Stimulated activated naive B cell treated with anti-CD40 and anti-IgM and Interleukin-4, amounts not matched to agents 10 μg/mL and 1 μg/mL and 100 μg/mL, for 72 hours (primary cell): ENCODE results near the gene BTRC.
"Not testable (repeated sequence)": the region's sequence is repeated elsewhere in the genome, so short reads cannot be mapped to it uniquely, and the experiment has no call there.

ENCODE experiments used
- ATAC-seq, 2 donors: fragments of 150-1000 bp; cut with Tn5 transposase; replicated peaks; 2 replicates each; pipeline ENCODE4 v1.10.0; 2021; ENCODE audit warnings: moderate library complexity in 1 of 2
- DNase-seq: peaks from one replicate; pipeline ENCODE4 v3.0.0; 2021
- H3K27ac Mint-ChIP-seq: one replicate; pipeline ENCODE4 v1.8.0; 2022; ENCODE audit warnings: mild to moderate bottlenecking, mixed read lengths
- H3K27me3 Mint-ChIP-seq, 2 donors: one replicate each; pipeline ENCODE4 v1.8.0; 2022; ENCODE audit warnings: mixed read lengths in 2 of 2
- H3K36me3 Mint-ChIP-seq, 2 donors: one replicate each; pipeline ENCODE4 v1.8.0; 2022; ENCODE audit warnings: mixed read lengths in 2 of 2, mild to moderate bottlenecking in 1 of 2
- H3K4me1 Mint-ChIP-seq, 2 donors: one replicate each; pipeline ENCODE4 v1.8.0; 2022; ENCODE audit warnings: mixed read lengths in 2 of 2, mild to moderate bottlenecking in 1 of 2
- H3K4me3 Mint-ChIP-seq, 2 donors: one replicate each; pipeline ENCODE4 v1.8.0; 2022; ENCODE audit warnings: mild to moderate bottlenecking in 2 of 2, mixed read lengths in 2 of 2, moderate library complexity in 1 of 2
- H3K9me3 Mint-ChIP-seq, 2 donors: one replicate each; pipeline ENCODE4 v1.8.0; 2022; ENCODE audit warnings: mixed read lengths in 2 of 2, mild to moderate bottlenecking in 1 of 2

BTRC gene

GRCh38 chr10:101330231-101330630, 23.7 kb upstream of the BTRC start:
- H3K27ac Mint-ChIP-seq: no peak overlapping the region
- ATAC-seq: no peak
- H3K4me3 Mint-ChIP-seq: no peak overlapping the region
- H3K4me1 Mint-ChIP-seq: no peaks in the 10 kb centered on the region
- no peak for DNase-seq
- H3K9me3 Mint-ChIP-seq: peaks cover 0 to 5% of the 10 kb centered on the region in 2 donors
- peaks cover 12 to 54% of the 10 kb centered on the region in 2 donors for H3K27me3 Mint-ChIP-seq
- peaks cover 0 to 3% of the 10 kb centered on the region in 2 donors for H3K36me3 Mint-ChIP-seq

GRCh38 chr10:101330631-101331225, 23.2 kb upstream of the BTRC start:
- DNase-seq: no peak
- Mint-ChIP-seq H3K9me3 (peaks cover 0 to 5% of the 10 kb centered on the region in 2 donors), H3K4me3 (no peak overlapping the region), H3K4me1 (no peaks in the 10 kb centered on the region), H3K27ac (no peak overlapping the region), H3K36me3 (peaks cover 0 to 3% of the 10 kb centered on the region in 2 donors), H3K27me3 (peaks cover 12 to 53% of the 10 kb centered on the region in 2 donors)
- ATAC-seq: no peak

- DNase-seq (no peak), ATAC-seq (no peak)
- H3K36me3 Mint-ChIP-seq: peaks cover 0 to 1% of the 10 kb centered on the region in 2 donors
- H3K27me3 Mint-ChIP-seq: peaks cover 15 to 43% of the 10 kb centered on the region in 2 donors
- no peaks in the 10 kb centered on the region for H3K4me1 Mint-ChIP-seq
- no peak overlapping the region for H3K4me3 Mint-ChIP-seq
- no peak overlapping the region for H3K27ac Mint-ChIP-seq
- H3K9me3 Mint-ChIP-seq: peaks cover 0 to 1% of the 10 kb centered on the region in 2 donors
Observed at GRCh38 chr10:101331956-101332355, 22.0 kb upstream of the BTRC start.

- not testable (repeated sequence) for H3K36me3 Mint-ChIP-seq, H3K27ac Mint-ChIP-seq, H3K9me3 Mint-ChIP-seq, H3K4me3 Mint-ChIP-seq, ATAC-seq, H3K4me1 Mint-ChIP-seq, DNase-seq
- peaks cover 16 to 33% of the 10 kb centered on the region in 2 donors for H3K27me3 Mint-ChIP-seq
Observed at GRCh38 chr10:101334259-101334658, 19.7 kb upstream of the BTRC start.

GRCh38 chr10:101336382-101336781, 17.6 kb upstream of the BTRC start:
- H3K27me3 Mint-ChIP-seq: peaks cover 16 to 28% of the 10 kb centered on the region in 2 donors
- no peaks in the 10 kb centered on the region for H3K36me3 Mint-ChIP-seq
- ATAC-seq (no peak), DNase-seq (no peak)
- no peak overlapping the region for H3K4me3 Mint-ChIP-seq
- H3K4me1 Mint-ChIP-seq: no peaks in the 10 kb centered on the region
- no peak overlapping the region for H3K27ac Mint-ChIP-seq
- no peaks in the 10 kb centered on the region for H3K9me3 Mint-ChIP-seq

- Mint-ChIP-seq H3K9me3 (no peaks in the 10 kb centered on the region), H3K4me1 (no peaks in the 10 kb centered on the region), H3K4me3 (no peak overlapping the region), H3K36me3 (no peaks in the 10 kb centered on the region), H3K27ac (no peak overlapping the region), H3K27me3 (peaks cover 16 to 25% of the 10 kb centered on the region in 2 donors)
- ATAC-seq: no peak
- no peak for DNase-seq
Observed at GRCh38 chr10:101337836-101338235, 16.1 kb upstream of the BTRC start.

- Mint-ChIP-seq H3K27ac (no peak overlapping the region), H3K27me3 (peaks cover 21 to 28% of the 10 kb centered on the region in 2 donors), H3K4me1 (no peaks in the 10 kb centered on the region), H3K36me3 (no peaks in the 10 kb centered on the region), H3K9me3 (no peaks in the 10 kb centered on the region), H3K4me3 (no peak overlapping the region)
- ATAC-seq (no peak), DNase-seq (no peak)
Observed at GRCh38 chr10:101341438-101341837, 12.5 kb upstream of the BTRC start.

- Mint-ChIP-seq H3K27me3 (peaks cover 25 to 27% of the 10 kb centered on the region in 2 donors), H3K4me3 (no peak overlapping the region), H3K9me3 (no peaks in the 10 kb centered on the region), H3K27ac (no peak overlapping the region), H3K36me3 (no peaks in the 10 kb centered on the region), H3K4me1 (no peaks in the 10 kb centered on the region)
- ATAC-seq (no peak), DNase-seq (no peak)
Observed at GRCh38 chr10:101346177-101346576, 7.8 kb upstream of the BTRC start.

GRCh38 chr10:101351017-101351416, 2.9 kb upstream of the BTRC start:
- Mint-ChIP-seq H3K27me3 (peaks cover 20 to 26% of the 10 kb centered on the region in 2 donors), H3K4me3 (no peak overlapping the region), H3K27ac (no peak overlapping the region), H3K36me3 (peaks cover 4 to 5% of the 10 kb centered on the region in 2 donors), H3K4me1 (peaks cover 9 to 22% of the 10 kb centered on the region in 2 donors), H3K9me3 (no peaks in the 10 kb centered on the region)
- no peak for DNase-seq
- ATAC-seq: no peak

GRCh38 chr10:101351477-101351876, 2.5 kb upstream of the BTRC start:
- DNase-seq (no peak), ATAC-seq (no peak)
- H3K4me3 Mint-ChIP-seq: no peak overlapping the region

GRCh38 chr10:101352857-101353256, 1.1 kb upstream of the BTRC start:
- not testable (repeated sequence) for H3K27ac Mint-ChIP-seq, ATAC-seq, H3K36me3 Mint-ChIP-seq, DNase-seq, H3K4me3 Mint-ChIP-seq, H3K9me3 Mint-ChIP-seq
- peaks cover 20 to 26% of the 10 kb centered on the region in 2 donors for H3K27me3 Mint-ChIP-seq
- peaks cover 9 to 33% of the 10 kb centered on the region in 2 donors for H3K4me1 Mint-ChIP-seq

More at GRCh38 chr10:101351477-101351876, 2.5 kb upstream of the BTRC start:
- peaks cover 9 to 26% of the 10 kb centered on the region in 2 donors for H3K4me1 Mint-ChIP-seq
- H3K27ac Mint-ChIP-seq: no peak overlapping the region
- H3K27me3 Mint-ChIP-seq: peaks cover 20 to 26% of the 10 kb centered on the region in 2 donors
- H3K9me3 Mint-ChIP-seq: no peaks in the 10 kb centered on the region
- H3K36me3 Mint-ChIP-seq: peaks cover 4 to 5% of the 10 kb centered on the region in 2 donors

GRCh38 chr10:101354328-101355071, 535 bp downstream of the BTRC start:
- H3K4me1 Mint-ChIP-seq: peaks cover 13 to 33% of the 10 kb centered on the region in 2 donors
- peaks cover 13 to 16% of the 10 kb centered on the region in 2 donors for H3K27me3 Mint-ChIP-seq
- H3K36me3 Mint-ChIP-seq: peaks cover 4 to 9% of the 10 kb centered on the region in 2 donors
- DNase-seq (no peak), ATAC-seq (peak; percentile 23 to 28)
- H3K4me3 Mint-ChIP-seq: peak overlapping the region; percentile 93 to 97
- peak overlapping the region; percentile 86 for H3K27ac Mint-ChIP-seq
- H3K9me3 Mint-ChIP-seq: no peaks in the 10 kb centered on the region

GRCh38 chr10:101355072-101355706, 1.2 kb downstream of the BTRC start:
- no peak for ATAC-seq
- Mint-ChIP-seq H3K4me1 (peaks cover 13 to 33% of the 10 kb centered on the region in 2 donors), H3K27me3 (peaks cover 11 to 13% of the 10 kb centered on the region in 2 donors), H3K27ac (no peak overlapping the region), H3K9me3 (no peaks in the 10 kb centered on the region), H3K4me3 (peak overlapping the region; percentile 93 to 97), H3K36me3 (peaks cover 4 to 9% of the 10 kb centered on the region in 2 donors)
- no peak for DNase-seq

- DNase-seq: no peak
- H3K9me3 Mint-ChIP-seq: no peaks in the 10 kb centered on the region
- peaks cover 4 to 9% of the 10 kb centered on the region in 2 donors for H3K36me3 Mint-ChIP-seq
- H3K27ac Mint-ChIP-seq: no peak overlapping the region
- H3K27me3 Mint-ChIP-seq: peaks cover 5 to 7% of the 10 kb centered on the region in 2 donors
- H3K4me1 Mint-ChIP-seq: peaks cover 13 to 33% of the 10 kb centered on the region in 2 donors
- no peak overlapping the region for H3K4me3 Mint-ChIP-seq
- ATAC-seq: no peak
Observed at GRCh38 chr10:101356132-101356531, 2.2 kb downstream of the BTRC start.
